Measurements from ENCODE around the gene CFAP61. TPM values are rescaled to one million over a fixed set of nuclear protein-coding genes. Genes with fewer than 3 reads are reported as not detected.
"Not testable (repeated sequence)": the region's sequence is repeated elsewhere in the genome, so short reads cannot be mapped to it uniquely, and the experiment has no call there.

Gene CFAP61
- total RNA-seq, 1 donor from 2014 or later = 5.6 TPM

DNA sequence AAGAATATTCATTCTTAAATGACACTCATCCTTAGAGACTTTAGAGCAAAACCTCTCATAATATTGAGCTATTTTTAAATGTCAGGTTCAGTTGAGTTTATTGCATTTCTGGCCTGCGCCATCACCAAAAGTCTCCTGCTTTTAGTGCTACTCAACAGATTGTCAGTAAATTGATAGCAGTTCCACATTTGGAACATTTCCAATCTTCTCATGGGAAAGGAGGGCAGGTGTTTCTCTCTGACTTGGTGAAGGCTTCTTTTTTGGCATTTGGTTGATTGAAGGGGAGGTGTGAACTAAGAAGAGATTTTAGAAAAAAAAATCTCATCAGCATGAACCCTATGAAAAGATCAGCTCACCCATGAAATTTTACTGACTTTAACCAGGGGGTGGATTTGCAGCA lies 189.6 kb downstream of the CFAP61 start:
- H3K27me3 Mint-ChIP-seq = no peaks in the 10 kb centered on the region
- TF ChIP-seq, protein P1, sequence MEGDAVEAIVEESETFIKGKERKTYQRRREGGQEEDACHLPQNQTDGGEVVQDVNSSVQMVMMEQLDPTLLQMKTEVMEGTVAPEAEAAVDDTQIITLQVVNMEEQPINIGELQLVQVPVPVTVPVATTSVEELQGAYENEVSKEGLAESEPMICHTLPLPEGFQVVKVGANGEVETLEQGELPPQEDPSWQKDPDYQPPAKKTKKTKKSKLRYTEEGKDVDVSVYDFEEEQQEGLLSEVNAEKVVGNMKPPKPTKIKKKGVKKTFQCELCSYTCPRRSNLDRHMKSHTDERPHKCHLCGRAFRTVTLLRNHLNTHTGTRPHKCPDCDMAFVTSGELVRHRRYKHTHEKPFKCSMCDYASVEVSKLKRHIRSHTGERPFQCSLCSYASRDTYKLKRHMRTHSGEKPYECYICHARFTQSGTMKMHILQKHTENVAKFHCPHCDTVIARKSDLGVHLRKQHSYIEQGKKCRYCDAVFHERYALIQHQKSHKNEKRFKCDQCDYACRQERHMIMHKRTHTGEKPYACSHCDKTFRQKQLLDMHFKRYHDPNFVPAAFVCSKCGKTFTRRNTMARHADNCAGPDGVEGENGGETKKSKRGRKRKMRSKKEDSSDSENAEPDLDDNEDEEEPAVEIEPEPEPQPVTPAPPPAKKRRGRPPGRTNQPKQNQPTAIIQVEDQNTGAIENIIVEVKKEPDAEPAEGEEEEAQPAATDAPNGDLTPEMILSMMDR (conservative IDR thresholded peaks at IDR 0.05) = no peak
- DNase-seq (ENCODE audit: extremely low spot score, unreplicated experiment) = no peak
- no peak overlapping the region for H3K27ac Mint-ChIP-seq
- H3K36me3 Mint-ChIP-seq = no peaks in the 10 kb centered on the region
- H3K4me3 Mint-ChIP-seq = no peak overlapping the region
- no peaks in the 10 kb centered on the region for H3K9me3 Mint-ChIP-seq
- peaks cover 4% of the 10 kb centered on the region for H3K4me1 Mint-ChIP-seq (ENCODE audit: unreplicated experiment)

DNA sequence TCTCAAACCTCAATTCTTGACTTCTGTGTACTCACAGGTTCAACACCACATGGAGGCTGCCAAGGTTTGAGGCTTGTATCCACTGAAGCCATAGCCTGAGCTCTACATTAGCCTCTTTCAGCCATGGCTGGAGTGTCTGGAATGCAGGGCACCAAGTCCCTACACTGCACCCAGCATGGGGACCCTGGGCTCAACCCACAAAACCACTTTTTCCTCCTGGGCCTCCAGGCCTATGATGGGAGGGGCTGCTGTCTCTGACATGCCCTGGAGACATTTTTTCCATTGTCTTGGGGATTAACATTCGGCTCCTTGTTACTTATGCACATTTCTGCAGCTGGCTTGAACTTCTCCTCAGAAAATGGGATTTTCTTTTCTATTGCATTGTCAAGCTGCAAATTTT lies 192.1 kb downstream of the CFAP61 start:
- DNase-seq (ENCODE audit: extremely low spot score, unreplicated experiment); H3K4me1 Mint-ChIP-seq (ENCODE audit: unreplicated experiment); H3K27ac Mint-ChIP-seq; H3K9me3 Mint-ChIP-seq; H3K36me3 Mint-ChIP-seq; H3K27me3 Mint-ChIP-seq; H3K4me3 Mint-ChIP-seq: not testable (repeated sequence)

DNA sequence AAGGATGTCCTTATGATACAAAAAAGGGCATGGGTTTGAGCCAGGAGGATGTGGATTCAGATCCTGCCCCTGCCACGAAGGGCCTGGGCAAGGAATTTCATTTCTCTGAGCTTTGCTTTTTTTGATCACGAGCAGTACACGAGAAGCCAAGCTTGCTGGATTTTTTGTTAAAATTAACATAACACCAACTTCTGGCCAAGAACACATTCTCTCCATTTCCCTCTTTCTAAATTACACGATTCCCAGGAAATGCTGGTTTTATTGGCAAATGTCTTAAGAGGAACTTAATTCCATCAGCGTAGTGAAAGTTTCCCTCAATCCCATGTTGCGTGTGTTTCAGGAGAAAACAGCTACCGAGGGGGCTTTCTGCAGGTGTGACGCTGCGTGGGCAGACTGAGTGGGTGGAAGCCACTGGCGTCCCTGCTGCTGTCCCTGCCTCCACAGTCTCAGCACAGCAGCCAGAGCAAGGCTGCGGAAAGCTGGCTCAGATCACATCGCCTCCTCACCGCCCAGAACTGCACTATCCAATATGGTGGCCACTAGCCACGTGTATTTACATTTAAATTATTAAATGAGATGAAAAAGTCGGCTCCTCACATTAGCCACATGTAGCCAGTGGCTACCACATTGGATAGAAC lies 194.8 kb downstream of the CFAP61 start:
- H3K9me3 Mint-ChIP-seq = no peaks in the 10 kb centered on the region
- no peaks in the 10 kb centered on the region for H3K36me3 Mint-ChIP-seq
- no peak overlapping the region for H3K27ac Mint-ChIP-seq
- DNase-seq (ENCODE audit: extremely low spot score, unreplicated experiment) = no peak
- TF ChIP-seq, protein P1 (conservative IDR thresholded peaks at IDR 0.05) = no peak
- H3K4me3 Mint-ChIP-seq = no peak overlapping the region
- peaks cover 5% of the 10 kb centered on the region for H3K27me3 Mint-ChIP-seq
- peaks cover 4% of the 10 kb centered on the region for H3K4me1 Mint-ChIP-seq (ENCODE audit: unreplicated experiment)

DNA sequence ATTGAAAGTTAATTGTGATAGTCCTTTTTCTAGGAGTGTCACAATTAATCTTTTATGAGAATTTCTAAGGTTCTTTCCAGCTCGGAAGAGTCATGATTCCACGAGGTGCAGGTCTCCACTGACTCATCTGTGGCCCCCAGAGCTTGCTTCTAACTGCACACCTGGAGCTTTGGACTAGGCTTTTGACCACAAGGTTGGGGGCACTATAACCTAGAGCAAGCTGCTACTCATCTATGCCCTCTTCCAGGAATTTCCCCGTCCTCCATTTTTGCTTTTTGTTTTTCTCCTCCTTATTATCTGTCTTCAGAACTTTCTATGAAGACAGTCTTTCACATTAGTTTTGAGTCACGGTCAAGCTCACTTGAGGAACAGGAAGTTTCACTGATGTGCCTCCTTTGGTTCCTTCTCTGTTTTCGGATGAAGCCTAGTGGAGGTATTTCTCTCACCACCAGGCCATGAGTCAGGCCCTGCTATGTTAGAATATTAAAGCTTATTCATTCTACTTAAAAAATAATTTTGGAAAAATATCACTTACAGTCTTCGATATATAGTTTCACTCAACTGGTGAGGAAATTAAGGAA lies 196.4 kb downstream of the CFAP61 start:
- no peaks in the 10 kb centered on the region for H3K9me3 Mint-ChIP-seq
- H3K4me3 Mint-ChIP-seq = no peak overlapping the region
- no peaks in the 10 kb centered on the region for H3K36me3 Mint-ChIP-seq
- TF ChIP-seq, protein P1 (conservative IDR thresholded peaks at IDR 0.05) = no peak
- DNase-seq (ENCODE audit: extremely low spot score, unreplicated experiment) = no peak
- no peak overlapping the region for H3K27ac Mint-ChIP-seq
- peaks cover 9% of the 10 kb centered on the region for H3K27me3 Mint-ChIP-seq
- H3K4me1 Mint-ChIP-seq (ENCODE audit: unreplicated experiment) = peaks cover 4% of the 10 kb centered on the region

DNA sequence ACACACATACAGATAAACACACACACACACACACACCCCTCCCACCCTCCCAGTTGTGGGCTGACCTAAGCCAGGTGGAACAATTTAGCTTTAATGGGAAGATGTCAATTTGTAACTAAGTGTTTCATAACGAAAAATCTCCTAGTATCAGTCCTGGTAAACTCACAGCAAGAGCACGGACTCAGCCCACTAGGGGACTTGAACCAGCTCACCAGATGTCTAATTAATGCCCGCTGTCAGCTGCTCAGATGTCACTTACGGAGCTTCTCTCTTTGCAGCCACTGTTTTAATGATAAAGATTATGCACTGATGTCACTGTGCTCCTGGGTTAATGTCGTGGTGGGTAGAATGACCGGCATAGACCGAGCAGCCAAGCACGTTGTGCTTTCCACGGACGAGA lies 199.0 kb downstream of the CFAP61 start:
- no peak overlapping the region for H3K4me3 Mint-ChIP-seq
- no peak overlapping the region for H3K27ac Mint-ChIP-seq
- peaks cover 4% of the 10 kb centered on the region for H3K4me1 Mint-ChIP-seq (ENCODE audit: unreplicated experiment)
- H3K9me3 Mint-ChIP-seq = no peaks in the 10 kb centered on the region
- peaks cover 13% of the 10 kb centered on the region for H3K27me3 Mint-ChIP-seq
- TF ChIP-seq, protein P1 (conservative IDR thresholded peaks at IDR 0.05) = no peak
- no peaks in the 10 kb centered on the region for H3K36me3 Mint-ChIP-seq
- DNase-seq (ENCODE audit: extremely low spot score, unreplicated experiment) = no peak

DNA sequence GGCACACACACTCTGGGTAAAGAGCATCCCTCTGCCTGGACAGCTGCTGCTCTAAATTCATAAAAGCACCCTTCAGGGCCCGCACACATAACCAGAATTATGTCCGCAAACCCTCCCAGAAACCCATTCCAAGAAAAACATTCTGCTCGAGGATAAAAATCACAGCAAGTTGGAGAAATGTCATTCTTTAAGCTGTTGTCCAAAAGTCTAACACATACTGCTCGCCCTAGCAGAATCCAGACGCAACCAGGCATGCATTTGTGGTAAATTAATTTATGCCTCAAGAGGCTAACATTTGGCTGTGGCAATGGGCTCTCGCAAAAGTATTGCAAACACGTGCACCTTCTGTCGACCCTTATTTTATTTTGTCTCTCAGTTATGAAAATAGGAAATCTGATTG lies 199.5 kb downstream of the CFAP61 start:
- DNase-seq (ENCODE audit: extremely low spot score, unreplicated experiment) = no peak
- TF ChIP-seq, protein P1 (conservative IDR thresholded peaks at IDR 0.05) = no peak
- Mint-ChIP-seq H3K4me3 (no peak overlapping the region), H3K27ac (no peak overlapping the region), H3K9me3 (no peaks in the 10 kb centered on the region), H3K36me3 (no peaks in the 10 kb centered on the region), H3K4me1 (ENCODE audit: unreplicated experiment) (peaks cover 4% of the 10 kb centered on the region), H3K27me3 (peaks cover 14% of the 10 kb centered on the region)
